LNCAP (cell line): ENCODE results near the gene TRIM29.

Experiments
- CTCF ChIP-seq: fragments of 450-650 bp; IDR thresholded peaks from 2 replicates; pipeline ENCODE4 v1.5.1; 2017; ENCODE audit warnings: mild to moderate bottlenecking

The TRIM29 gene

GRCh38 chr11:120168108-120168959 is 30.4 kb upstream of the TRIM29 start:
- no peak for TF ChIP-seq CTCF

- no peak for TF ChIP-seq CTCF
Measured at GRCh38 chr11:120167659-120168058, 29.7 kb upstream of the TRIM29 start.

- TF ChIP-seq CTCF = no peak
Measured at GRCh38 chr11:120160436-120160835, 22.5 kb upstream of the TRIM29 start.

- TF ChIP-seq CTCF = no peak
Measured at GRCh38 chr11:120153221-120153620, 15.3 kb upstream of the TRIM29 start.

GRCh38 chr11:120151536-120151935 is 13.6 kb upstream of the TRIM29 start:
- TF ChIP-seq CTCF = no peak

- no peak for TF ChIP-seq CTCF
Measured at GRCh38 chr11:120149246-120149645, 11.3 kb upstream of the TRIM29 start.

- TF ChIP-seq CTCF = no peak
Measured at GRCh38 chr11:120147950-120148270, 10.0 kb upstream of the TRIM29 start.
